HG02970 (cell line): ENCODE measurements around the gene POMZP3.
"Not testable (repeated sequence)": the region's sequence is repeated elsewhere in the genome, so short reads cannot be mapped to it uniquely, and the experiment has no call there.

ENCODE experiments used
- ATAC-seq: cut with Tn5 transposase; IDR thresholded peaks from one replicate; pipeline ENCODE4 v1.9.1; 2021; ENCODE audit warnings: mild to moderate bottlenecking, moderate library complexity, moderate number of reproducible peaks; ENCODE audit not compliant: unreplicated experiment, low FRiP score

The POMZP3 gene

DNA sequence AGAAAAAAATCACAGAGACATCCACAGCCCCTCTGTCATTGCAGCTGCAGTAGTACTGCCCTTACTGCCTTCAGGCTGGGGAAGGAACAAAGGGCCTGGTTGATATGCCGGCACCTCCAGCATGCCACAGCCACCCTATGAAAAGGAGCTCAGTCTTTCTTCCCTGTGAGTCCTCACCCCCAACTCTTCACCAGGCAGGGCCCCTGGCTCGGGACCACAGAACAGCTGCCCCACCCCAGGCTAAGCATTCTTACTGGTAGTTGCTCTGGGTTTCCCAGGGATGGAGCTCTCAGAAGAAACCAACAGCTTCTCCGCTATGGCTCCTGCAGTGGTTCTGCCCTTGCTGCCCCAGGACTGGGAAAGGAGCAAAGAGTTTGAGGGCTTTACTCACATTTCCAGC lies 36.0 kb downstream of the POMZP3 start:
- ATAC-seq, result not testable (repeated sequence)

DNA sequence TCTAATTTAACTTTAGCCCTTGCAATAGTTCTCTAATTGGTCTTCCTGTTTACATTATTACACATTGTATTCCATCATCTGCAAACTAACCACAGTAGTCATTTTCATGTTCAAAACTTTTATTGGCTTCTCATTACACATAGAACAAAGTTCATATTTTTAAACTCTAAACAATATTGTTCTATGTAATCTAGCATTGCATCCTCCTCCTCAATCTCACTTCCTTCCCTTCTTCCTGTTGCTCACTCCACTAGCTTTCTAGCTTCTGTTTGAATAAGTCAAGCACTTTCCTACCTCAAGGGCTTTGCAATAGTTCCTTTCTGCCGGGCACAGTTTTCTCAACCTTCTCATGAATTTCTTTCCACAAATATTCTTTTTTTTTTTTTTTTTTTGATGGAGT lies 38.5 kb downstream of the POMZP3 start:
- ATAC-seq, result not testable (repeated sequence)

DNA sequence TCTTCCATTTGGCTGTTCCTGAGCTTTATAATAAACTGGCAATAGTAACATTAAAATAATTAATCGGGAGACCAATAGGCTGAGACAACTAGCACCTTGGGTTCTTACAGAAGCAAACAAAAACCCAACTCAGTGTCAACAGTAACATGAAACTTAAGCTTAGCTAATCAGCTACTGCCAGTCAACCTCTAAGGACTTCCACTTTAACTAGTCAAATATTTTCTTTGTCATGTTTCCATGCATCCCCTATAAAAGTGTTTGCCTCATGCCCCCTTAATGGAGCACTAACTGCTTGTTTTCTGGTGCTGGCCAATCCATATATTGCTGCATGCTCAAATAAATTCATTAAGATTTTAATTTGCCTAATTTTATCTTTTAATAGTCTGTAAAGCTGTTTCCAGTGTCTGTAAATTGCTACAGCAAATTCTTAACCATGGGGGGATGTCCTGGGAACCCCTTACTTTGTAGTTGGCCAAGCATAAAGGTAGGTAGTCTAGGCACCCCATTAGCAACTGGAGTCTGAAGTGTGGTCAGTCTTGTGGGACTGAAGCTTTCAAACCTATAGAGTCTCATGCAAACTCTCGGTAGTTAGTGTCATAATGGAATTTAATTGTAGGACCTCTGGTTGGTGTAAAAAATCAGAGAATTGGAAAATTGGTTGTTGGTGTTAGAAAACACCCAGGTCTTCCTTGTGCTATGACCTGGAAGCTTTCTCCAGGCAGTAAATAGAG lies 40.3 kb downstream of the POMZP3 start:
- not testable (repeated sequence) for ATAC-seq

DNA sequence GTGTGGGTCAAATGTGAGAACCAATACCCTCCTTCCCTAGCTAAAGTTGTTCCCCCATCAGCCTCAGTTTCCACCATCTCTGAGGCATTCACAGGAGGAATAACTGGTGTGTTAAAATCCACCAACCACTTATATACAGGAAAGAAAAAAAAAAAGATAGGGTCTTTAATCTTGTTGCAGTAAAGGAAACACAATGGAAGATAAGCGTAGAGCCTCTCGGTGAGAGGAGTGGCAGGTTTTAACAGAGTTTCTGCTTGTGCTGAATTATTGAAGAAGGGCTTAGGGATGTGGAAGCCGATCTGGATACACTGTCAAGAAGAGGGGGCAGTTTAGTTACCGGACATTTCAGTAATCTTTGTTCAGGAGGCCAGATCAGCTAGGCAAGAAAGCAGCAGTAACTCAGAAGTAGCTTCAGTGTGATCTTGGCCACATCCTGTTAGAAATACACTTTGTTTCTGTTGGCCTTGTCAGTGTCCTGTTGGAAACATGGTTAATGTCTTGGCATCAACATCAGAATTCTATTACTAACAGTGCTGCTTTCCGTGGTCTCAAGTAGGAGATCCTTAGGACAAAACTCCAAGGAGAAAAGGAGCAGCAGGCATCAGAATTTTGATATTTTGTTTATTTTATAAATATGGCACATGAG lies 43.3 kb downstream of the POMZP3 start:
- ATAC-seq, result not testable (repeated sequence)

DNA sequence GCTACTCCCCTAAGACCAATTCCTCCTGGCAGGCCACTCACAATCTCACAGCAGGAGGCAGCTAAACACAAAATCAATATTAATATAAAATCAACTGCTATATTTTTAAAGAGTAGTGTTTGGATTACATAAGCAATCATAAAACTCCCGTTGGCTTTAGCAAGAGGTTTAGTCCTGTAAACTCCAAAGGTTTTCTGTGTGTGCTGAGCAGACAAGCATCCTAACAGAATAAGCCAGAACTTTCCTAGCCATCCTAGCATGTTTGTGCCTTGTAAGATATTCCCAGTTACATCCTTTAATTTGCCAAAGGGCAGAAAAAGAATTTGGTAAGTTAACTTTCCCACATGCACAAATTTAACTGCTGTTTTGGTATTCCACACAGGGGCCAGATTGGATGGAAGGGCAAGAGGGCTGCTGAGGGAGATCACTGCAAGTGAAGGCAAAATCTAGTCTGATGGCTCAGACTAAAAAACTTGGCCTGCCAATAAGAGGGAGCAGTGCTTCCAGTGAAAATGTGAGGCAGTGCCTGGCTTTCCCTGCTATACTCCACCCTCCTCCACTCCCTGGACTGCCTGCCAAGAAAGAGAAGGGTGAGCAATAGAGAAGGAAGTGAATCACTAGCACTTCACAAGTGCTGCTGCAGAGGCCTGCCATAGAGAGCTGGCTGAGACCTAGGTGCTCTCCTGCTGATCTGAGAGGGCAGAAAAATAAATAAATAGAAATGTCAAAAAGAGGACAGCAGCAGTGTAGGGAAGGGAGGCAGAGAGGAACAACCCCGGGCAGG lies 44.0 kb downstream of the POMZP3 start:
- not testable (repeated sequence) for ATAC-seq

DNA sequence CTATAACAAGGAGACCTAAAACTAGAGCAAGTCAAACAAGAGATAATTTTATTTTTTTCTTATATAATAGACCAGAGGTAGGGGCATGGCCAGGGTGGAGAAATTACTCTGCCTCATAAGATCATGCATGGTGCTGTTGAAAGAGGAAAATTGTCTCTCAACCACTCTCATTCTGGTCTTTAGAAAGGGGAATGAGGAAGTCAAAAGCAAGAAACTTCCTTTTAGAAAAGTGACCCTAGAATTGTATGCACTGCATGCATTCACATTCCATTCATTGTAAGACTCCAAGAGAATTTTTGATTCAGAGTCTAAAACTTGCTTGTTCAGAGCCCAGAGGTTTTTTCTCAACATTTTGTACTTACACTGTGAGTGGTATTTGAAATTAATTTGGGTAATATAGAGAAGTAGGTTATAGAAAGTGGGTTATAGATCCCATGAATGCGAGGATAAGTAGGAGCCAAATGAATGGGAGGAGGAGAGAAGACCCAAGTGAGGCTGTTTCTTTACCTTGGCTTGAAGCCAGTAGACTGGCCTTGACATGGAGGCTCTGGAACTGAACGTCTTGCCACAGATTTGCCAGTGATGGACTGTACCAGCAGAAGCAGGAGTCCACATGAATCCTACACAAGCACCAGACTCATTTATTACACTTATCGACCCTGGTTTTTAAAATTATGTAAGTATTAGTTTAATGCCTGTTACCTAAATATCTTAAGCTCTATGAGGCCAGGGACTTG lies 51.0 kb downstream of the POMZP3 start:
- ATAC-seq, result not testable (repeated sequence)

DNA sequence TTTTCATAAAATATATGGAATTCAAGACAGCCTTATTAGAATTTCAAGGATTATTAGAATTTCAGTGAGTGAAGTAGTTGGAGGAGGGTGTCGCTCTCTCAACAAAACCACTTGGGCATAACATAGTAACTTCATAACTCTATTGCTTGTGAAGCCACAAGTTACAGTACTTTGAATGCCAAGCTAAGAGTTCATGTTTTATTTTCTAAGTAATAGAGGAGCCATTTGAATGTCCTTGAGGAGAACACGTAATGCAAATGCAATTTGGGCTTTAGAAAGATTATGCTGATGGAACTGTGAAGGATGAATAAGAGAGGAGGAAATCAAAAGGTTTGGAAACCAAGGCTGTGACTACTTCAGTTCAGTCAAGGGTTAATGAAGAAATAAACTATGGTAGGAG lies 51.6 kb downstream of the POMZP3 start:
- not testable (repeated sequence) for ATAC-seq

DNA sequence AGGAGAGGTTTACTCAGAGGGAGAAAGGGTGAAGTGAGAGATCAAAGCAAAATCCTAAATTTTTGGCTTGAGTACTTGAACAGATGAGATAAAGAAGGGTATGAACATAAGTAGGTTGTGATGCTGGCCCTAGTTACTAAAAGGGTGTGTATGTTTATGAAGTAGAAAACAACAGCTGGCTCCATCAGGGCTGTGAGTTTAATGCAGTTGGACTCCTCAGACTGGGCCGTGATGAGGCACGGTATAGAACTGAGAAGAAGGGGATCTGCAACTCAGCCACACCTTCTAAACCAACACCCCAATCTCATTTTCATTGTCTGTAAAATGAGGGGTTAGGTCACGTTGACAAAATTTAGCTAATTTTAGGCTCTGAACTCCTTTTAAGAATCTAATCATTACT lies 54.8 kb downstream of the POMZP3 start:
- ATAC-seq, result not testable (repeated sequence)

DNA sequence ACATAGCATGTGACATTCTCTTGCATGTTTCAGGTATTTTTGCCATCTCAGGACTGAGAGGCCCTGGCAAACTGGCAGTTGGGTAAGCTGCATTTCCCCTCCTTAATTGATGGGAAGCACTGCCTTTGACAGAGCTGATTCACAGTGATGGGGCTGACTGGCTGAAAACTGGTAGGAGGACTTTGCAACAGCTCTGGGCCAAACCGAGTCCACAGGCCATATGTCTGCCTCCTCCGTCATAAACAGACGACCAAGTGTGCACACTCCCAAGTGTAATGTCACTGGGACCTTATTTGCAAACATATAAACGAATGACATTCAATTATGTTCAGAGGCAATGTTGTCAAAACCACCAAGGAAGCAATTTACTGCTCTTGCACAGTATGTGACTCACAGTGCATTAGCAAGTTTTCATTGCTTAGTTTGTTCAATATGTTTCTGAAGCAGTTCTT lies 56.7 kb downstream of the POMZP3 start:
- ATAC-seq, result not testable (repeated sequence)

DNA sequence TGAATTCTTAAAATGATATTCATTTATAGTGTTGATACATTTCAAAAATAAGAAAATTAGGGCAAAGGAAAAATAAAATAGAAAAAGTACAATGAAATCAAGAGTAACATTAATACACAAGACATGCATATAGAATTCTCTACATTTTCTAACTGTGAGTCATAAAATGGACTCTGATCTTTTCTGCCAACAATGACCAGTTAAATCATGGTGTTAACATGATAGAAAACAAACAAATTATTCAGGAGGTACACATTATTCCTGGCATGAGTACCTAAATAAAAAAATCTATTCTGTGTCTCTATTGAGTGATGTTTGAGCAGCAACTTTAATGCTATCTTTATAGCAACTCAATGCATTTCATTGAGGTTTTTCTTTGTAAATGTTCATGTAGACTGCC lies 58.3 kb downstream of the POMZP3 start:
- not testable (repeated sequence) for ATAC-seq

DNA sequence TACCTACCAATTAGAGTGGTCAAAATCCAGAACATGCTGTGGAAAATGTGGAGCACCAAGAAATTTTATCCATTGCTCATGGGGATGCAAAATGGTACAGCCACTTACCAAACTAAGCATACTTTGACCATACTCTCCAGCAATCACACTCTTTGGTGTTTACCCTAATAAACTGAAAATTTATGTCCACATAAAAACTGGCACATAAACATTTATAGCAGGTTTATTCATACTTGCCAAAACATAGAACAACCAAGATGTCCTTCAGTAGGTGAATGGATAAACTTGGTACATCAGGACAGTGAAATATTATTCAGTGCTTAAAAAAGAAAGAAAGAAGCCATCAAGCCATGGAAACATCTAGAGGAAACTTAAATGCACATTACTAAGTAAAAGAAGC lies 59.3 kb downstream of the POMZP3 start:
- not testable (repeated sequence) for ATAC-seq

DNA sequence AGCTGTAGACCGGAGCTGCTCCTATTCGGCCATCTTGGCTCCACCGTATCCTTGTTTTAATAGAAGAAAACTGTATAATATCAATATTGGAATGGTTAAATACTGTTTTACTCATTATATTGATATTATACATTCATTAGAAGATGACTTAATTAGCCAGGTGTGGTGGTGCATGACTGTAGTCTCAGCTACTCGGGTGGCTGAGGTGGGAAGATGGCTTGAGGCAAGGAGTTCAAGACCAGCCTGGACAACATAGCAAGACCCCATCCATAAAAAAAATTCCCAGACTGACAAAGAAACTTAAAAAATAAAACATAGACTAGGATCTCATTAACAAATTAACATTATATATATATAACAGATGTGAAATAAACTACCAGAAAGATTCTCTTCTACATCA lies 59.8 kb downstream of the POMZP3 start:
- not testable (repeated sequence) for ATAC-seq

DNA sequence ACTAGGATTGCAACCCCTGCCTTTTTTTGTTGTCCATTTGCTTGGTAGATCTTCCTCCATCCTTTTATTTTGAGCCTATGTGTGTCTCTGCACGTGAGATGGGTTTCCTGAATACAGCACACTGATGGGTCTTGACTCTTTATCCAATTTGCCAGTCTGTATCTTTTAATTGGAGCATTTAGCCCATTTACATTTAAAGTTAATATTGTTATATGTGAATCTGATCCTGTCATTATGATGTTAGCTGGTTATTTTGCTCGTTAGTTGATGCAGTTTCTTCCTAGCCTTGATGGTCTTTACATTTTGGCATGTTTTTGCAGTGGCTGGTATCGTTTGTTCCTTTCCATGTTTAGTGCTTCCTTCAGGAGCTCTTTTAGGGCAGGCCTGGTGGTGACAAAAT lies 62.1 kb downstream of the POMZP3 start:
- ATAC-seq, result not testable (repeated sequence)

DNA sequence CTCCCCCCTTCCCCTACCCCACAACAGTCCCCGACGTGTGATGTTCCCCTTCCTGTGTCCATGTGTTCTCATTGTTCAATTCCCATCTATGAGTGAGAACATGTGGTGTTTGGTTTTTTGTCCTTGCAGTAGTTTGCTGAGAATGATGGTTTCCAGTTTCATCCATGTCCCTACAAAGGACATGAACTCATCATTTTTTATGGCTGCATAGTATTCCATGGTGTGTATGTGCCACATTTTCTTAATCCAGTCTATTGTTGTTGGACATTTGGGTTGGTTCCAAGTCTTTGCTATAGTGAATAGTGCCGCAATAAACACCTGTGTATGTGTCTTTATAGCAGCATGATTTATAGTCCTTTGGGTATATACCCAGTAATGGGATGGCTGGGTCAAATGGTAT lies 65.7 kb downstream of the POMZP3 start:
- ATAC-seq, result not testable (repeated sequence)

DNA sequence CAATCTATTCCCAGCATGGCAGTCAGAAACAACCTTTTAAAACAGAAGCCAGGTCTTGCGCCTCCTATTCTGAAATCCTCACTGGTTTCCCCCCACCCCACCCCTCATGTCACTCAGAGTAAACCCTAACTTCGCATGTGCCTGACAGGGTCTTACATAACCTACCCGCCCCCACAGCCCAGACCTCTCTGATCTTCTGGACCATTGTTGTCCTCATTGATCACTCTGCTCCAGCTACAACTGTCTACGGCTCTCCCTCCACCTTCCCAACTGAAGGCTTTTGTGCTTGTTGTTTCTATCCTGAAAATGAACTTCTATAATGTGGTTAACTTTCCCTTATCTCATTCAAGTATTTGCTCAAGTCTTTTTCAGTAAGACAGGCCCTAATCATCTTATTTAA lies 66.9 kb downstream of the POMZP3 start:
- ATAC-seq, result not testable (repeated sequence)
